HG02981 (cell line): ENCODE measurements around the gene LRRIQ1.

ENCODE experiments used
- ATAC-seq: cut with Tn5 transposase; IDR thresholded peaks from one replicate; pipeline ENCODE4 v1.9.1; 2021; ENCODE audit warnings: mild to moderate bottlenecking, moderate library complexity; ENCODE audit not compliant: unreplicated experiment

Gene LRRIQ1

DNA sequence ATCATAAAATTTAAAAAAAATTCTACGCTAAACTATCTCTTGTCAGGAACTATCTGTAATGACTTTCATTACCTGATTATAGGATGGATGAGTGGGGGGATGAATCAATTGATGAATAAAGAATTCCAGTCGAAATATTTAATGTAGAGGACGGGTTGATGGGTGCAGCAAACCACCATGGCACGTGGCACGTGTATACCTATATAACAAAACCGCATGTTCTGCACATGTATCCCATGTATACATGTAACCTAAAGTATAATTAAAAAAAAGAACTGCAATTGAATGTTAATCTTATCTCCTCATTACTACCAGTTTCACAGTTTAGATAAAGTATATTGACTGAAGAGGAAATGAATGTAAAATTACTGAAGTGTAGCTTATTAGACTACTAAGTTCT lies 23.4 kb downstream of the LRRIQ1 start:
- ATAC-seq, result no peak

- ATAC-seq, result no peak
Measured at GRCh38 chr12:85060916-85061315, 24.8 kb downstream of the LRRIQ1 start.

GRCh38 chr12:85065837-85066482 lies 29.8 kb downstream of the LRRIQ1 start:
- ATAC-seq, result no peak

DNA sequence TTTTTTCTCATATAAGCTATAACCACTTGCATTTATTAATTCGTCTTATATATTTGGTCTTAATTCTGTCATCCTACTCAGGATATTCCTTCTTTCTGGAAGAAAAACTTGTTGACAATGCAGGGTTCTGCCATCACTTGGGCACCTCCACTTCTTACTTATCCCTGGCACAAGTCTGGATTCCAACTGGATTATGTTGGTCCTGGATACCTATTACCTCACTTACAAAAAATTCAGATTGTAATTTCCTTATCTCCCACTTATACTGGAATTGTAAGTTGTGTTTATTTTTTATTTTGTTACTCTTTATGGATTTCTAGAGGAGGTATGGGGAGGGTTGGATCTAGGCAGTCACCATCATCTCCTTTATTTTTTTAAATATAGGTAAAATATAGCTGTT lies 36.7 kb downstream of the LRRIQ1 start:
- no peak for ATAC-seq

GRCh38 chr12:85076688-85077430 lies 40.7 kb downstream of the LRRIQ1 start:
- ATAC-seq, result peak; percentile 72

GRCh38 chr12:85085066-85085465 lies 48.9 kb downstream of the LRRIQ1 start:
- ATAC-seq, result no peak

GRCh38 chr12:85089792-85090191 lies 53.6 kb downstream of the LRRIQ1 start:
- no peak for ATAC-seq

DNA sequence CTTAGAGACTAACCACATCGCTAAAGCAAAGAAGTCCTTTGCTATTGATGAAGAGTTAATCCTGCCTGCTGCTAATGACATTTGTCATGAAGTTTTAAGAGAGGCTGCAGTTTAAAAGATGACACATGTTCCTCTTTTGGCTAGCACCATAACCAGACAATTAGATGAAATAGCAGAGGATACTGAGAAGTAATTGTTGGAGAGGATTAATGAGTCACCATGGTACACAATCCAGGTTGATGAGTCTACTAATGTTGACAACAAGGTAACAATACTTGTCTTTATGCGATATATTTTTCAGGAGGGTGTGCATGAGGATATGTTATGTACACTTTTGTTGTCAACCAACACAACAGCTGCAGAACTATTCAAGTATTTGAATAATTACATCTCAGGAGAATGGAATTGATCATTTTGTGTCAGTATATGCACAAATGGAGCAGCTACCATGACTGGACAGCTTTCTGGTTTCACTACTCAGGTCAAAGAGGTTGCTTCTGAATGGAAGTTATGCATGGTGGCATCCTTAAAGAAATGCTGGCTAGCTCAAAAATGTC lies 56.7 kb downstream of the LRRIQ1 start:
- ATAC-seq, result no peak

DNA sequence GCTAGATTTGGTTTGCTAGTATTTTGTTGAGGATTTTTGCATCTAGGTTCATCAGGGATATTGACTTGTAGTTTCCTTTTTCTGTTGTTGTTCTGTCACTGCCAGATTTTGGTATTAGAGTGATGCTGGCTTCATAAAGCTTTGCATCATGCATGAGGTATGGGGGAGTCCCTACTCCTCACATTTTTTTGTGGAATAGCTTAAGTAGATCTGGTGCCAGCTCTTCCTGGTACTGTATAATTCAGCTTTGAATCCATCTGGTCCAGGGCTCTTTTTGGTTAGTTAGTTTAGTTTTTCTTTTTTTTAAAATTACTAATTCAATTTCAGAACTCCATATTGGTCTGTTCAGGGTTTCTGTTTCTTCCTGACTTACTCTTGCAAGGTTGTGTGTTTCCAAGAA lies 59.4 kb downstream of the LRRIQ1 start:
- no peak for ATAC-seq

- ATAC-seq, result no peak
Measured at GRCh38 chr12:85130646-85131045, 94.5 kb downstream of the LRRIQ1 start.

GRCh38 chr12:85138833-85139232 lies 102.7 kb downstream of the LRRIQ1 start:
- ATAC-seq, result no peak

- no peak for ATAC-seq
Measured at GRCh38 chr12:85147331-85147730, 111.2 kb downstream of the LRRIQ1 start.

- no peak for ATAC-seq
Measured at GRCh38 chr12:85152311-85152729, 116.2 kb downstream of the LRRIQ1 start.

- no peak for ATAC-seq
Measured at GRCh38 chr12:85155791-85156190, 119.6 kb downstream of the LRRIQ1 start.

DNA sequence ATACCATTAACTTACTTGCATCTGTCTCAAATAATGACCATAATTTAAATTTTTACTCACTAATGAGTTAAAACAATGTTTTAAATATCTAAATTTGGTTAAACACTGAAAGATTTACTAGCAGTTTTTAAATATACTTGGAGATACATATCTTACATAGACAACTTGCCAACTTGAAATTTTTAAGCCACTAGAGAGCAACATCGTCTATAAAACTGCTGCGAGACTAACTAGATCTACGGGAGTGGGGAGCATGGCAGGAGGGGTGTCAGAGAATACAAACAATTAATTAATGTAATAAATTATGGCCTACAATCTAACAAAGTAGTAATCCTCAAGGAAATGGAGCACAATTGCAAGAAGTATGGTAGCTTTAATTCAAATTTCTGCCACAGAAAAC lies 120.4 kb downstream of the LRRIQ1 start:
- ATAC-seq, result no peak

DNA sequence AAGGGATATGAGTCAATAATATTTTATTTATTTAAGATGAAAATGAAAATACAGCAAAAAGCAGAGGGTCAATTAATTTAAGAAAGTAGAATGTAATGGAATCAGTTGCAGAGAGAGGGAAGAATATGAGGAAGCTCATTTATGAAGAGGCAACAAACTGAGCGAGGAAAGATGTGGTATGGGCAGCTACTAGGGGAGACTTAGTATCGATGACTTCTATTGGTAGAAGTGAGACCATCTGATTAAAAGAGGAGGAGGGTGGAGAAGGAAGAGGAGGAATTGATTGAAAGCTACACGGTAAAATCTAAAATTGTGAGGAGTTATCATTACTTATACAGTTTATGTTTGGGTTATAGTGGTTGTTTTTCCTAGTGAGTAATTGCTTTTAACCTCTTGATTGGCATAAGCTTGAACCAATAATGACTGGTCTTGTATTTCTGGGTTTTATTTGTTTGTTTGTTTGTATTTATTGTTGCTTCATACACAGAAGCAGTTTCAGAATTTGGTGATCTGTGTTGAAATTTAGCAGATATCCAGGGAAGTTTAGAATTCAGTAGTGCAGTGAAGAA lies 121.0 kb downstream of the LRRIQ1 start:
- no peak for ATAC-seq

GRCh38 chr12:85163752-85164321 lies 127.7 kb downstream of the LRRIQ1 start:
- ATAC-seq, result no peak

- ATAC-seq, result no peak
Measured at GRCh38 chr12:85179680-85180270, 143.6 kb downstream of the LRRIQ1 start.

DNA sequence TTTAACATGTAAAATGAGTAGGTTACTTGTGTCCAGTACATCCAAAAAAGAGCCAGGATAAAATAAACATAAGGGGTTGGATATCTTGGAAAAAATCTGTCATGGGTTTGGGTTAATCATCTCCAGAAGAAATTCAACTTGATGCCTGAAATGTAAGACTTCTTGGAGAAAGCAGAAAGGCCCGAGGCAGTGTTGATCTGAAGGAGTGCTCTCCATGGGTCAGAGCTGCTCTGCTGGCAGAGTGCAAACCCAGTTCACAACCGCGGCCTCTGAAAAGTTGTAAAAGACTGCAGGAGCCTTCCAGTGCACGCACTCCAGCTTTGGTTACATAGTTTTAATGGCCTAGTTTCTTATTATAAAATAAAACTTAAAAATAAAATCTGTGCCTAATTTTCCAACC lies 146.5 kb downstream of the LRRIQ1 start:
- no peak for ATAC-seq

DNA sequence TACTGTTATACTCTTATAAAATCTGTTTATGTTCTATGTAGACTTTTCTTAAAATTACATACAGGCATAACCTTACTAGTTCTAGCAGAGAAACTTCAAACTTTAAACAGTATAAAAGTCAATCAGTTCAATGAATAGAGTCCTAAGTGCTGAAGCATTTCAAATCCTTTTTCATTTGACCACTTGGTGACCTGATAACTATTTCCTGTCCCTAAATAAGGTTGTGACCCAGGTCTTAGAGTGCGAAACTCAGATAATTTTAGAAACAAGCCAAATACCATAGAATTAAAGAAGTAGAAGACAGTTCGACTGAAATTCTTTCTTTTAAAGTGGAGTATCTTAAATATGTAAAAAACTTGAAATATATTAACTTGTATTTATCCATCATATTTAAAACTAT lies 147.7 kb downstream of the LRRIQ1 start:
- no peak for ATAC-seq

GRCh38 chr12:85186236-85186635 lies 150.1 kb downstream of the LRRIQ1 start:
- no peak for ATAC-seq
